GM21825 (cell line): Measurements from ENCODE around the gene TTC8.
"Not testable (repeated sequence)": the region's sequence is repeated elsewhere in the genome, so short reads cannot be mapped to it uniquely, and the experiment has no call there.

Experiments used
- ATAC-seq: cut with Tn5 transposase; IDR thresholded peaks from one replicate; pipeline ENCODE4 v1.9.1; 2021; ENCODE audit warnings: mild to moderate bottlenecking, moderate library complexity; ENCODE audit not compliant: unreplicated experiment

The TTC8 gene

GRCh38 chr14:88824314-88825077 lies at the start of gene TTC8:
TSS of gene TTC8 (plus strand) at chr14:88824651. CDS start at chr14:88824708, 57 bp downstream.
- ATAC-seq: peak; percentile 98

GRCh38 chr14:88775532-88775931 lies 48.9 kb upstream of the TTC8 start:
- no peak for ATAC-seq

GRCh38 chr14:88785911-88786310 lies 38.5 kb upstream of the TTC8 start:
- ATAC-seq: no peak

GRCh38 chr14:88786715-88787114 lies 37.7 kb upstream of the TTC8 start:
- no peak for ATAC-seq

- ATAC-seq: not testable (repeated sequence)
These were observed 34.9 kb upstream of the TTC8 start for GRCh38 chr14:88789573-88789972.

- ATAC-seq: no peak
These were observed 33.8 kb upstream of the TTC8 start for GRCh38 chr14:88790501-88791251.

GRCh38 chr14:88791252-88791621 lies 33.2 kb upstream of the TTC8 start:
- ATAC-seq: no peak

GRCh38 chr14:88791629-88792472 lies 32.6 kb upstream of the TTC8 start:
- no peak for ATAC-seq

GRCh38 chr14:88792473-88793258 lies 31.8 kb upstream of the TTC8 start, which contains the start of gene EML5:
TSS of gene EML5 (minus strand) at chr14:88792953. CDS start at chr14:88792503, 450 bp downstream.
- ATAC-seq: peak; percentile 92

- no peak for ATAC-seq
These were observed 31.2 kb upstream of the TTC8 start for GRCh38 chr14:88793259-88793625.

- no peak for ATAC-seq
These were observed 26.3 kb upstream of the TTC8 start for GRCh38 chr14:88798156-88798555.

GRCh38 chr14:88799522-88799921 lies 24.9 kb upstream of the TTC8 start:
- ATAC-seq: no peak

GRCh38 chr14:88802596-88802995 lies 21.9 kb upstream of the TTC8 start:
- ATAC-seq: no peak

GRCh38 chr14:88804035-88804434 lies 20.4 kb upstream of the TTC8 start:
- ATAC-seq: no peak

GRCh38 chr14:88804477-88804876 lies 20.0 kb upstream of the TTC8 start:
- no peak for ATAC-seq

- no peak for ATAC-seq
These were observed 16.1 kb upstream of the TTC8 start for GRCh38 chr14:88808359-88808758.

GRCh38 chr14:88815980-88816379 lies 8.5 kb upstream of the TTC8 start:
- ATAC-seq: no peak

GRCh38 chr14:88818018-88818417 lies 6.4 kb upstream of the TTC8 start:
- no peak for ATAC-seq

- ATAC-seq: not testable (repeated sequence)
These were observed 4.8 kb upstream of the TTC8 start for GRCh38 chr14:88819674-88820073.

GRCh38 chr14:88821378-88821777 lies 3.1 kb upstream of the TTC8 start:
- no peak for ATAC-seq

- no peak for ATAC-seq
These were observed 2.6 kb upstream of the TTC8 start for GRCh38 chr14:88821888-88822287.
